ENCODE results near the gene ALPP.

GRCh38 chr2:232420463-232421188 is 42.1 kb downstream of the ALPP start:
- TF ChIP-seq CTCF (IDR thresholded peaks at IDR 0.05; ENCODE audit: borderline replicate concordance, extremely low read depth, low read length, poor library complexity, severe bottlenecking) (no peak), EZH2 (IDR thresholded peaks at IDR 0.05; ENCODE audit: borderline replicate concordance, low read depth, low read length, severe bottlenecking) (no peak)
